Ishikawa (cell line): Measurements from ENCODE around the gene CIB2.

Experiments used
- CEBPB ChIP-seq: IDR thresholded peaks from 2 replicates; pipeline ENCODE4 v1.6.1; 2012
- CREB1 ChIP-seq: IDR thresholded peaks from 2 replicates; pipeline ENCODE4 v1.6.1; 2012; ENCODE audit warnings: low read depth
- EGR1 ChIP-seq: IDR thresholded peaks from 2 replicates; pipeline ENCODE4 v1.6.1; 2012
- EP300 ChIP-seq: IDR thresholded peaks from 2 replicates; pipeline ENCODE4 v1.6.1; 2012; ENCODE audit warnings: borderline replicate concordance
- FOXM1 ChIP-seq: IDR thresholded peaks from 2 replicates; pipeline ENCODE4 v1.6.1; 2012; ENCODE audit warnings: low read depth, borderline replicate concordance
- MAX ChIP-seq: IDR thresholded peaks from 2 replicates; pipeline ENCODE4 v1.6.1; 2012
- NFIC ChIP-seq: IDR thresholded peaks from 2 replicates; pipeline ENCODE4 v1.6.1; 2012
- RAD21 ChIP-seq: IDR thresholded peaks from 2 replicates; pipeline ENCODE4 v1.6.1; 2012; ENCODE audit warnings: low read depth
- REST ChIP-seq: IDR thresholded peaks from 2 replicates; pipeline ENCODE4 v1.6.1; 2012; ENCODE audit warnings: low read depth, mild to moderate bottlenecking
- TAF1 ChIP-seq: IDR thresholded peaks from 2 replicates; pipeline ENCODE4 v1.6.1; 2012; ENCODE audit warnings: low read depth, mild to moderate bottlenecking
- TCF12 ChIP-seq: IDR thresholded peaks from 2 replicates; pipeline ENCODE4 v1.6.1; 2012; ENCODE audit warnings: low read depth
- TEAD4 ChIP-seq: IDR thresholded peaks from 2 replicates; pipeline ENCODE4 v1.6.1; 2012
- USF1 ChIP-seq: IDR thresholded peaks from 2 replicates; pipeline ENCODE4 v1.6.1; 2012
- YY1 ChIP-seq: IDR thresholded peaks from 2 replicates; pipeline ENCODE4 v1.6.1; 2012; ENCODE audit warnings: low read depth
- ZBTB7A ChIP-seq: IDR thresholded peaks from 2 replicates; pipeline ENCODE4 v1.6.1; 2012; ENCODE audit warnings: low read depth

CIB2 gene

GRCh38 chr15:78069462-78070029 lies 61.7 kb downstream of the CIB2 start:
- no peak for TF ChIP-seq NFIC

- TF ChIP-seq CREB1 (no peak), EP300 (no peak), USF1 (no peak), NFIC (no peak), EGR1 (no peak), MAX (no peak), FOXM1 (no peak), TEAD4 (no peak), TCF12 (no peak), ZBTB7A (no peak), YY1 (no peak), CEBPB (no peak), RAD21 (no peak), TAF1 (no peak), REST (no peak)
Measured at GRCh38 chr15:78069052-78069414, 62.2 kb downstream of the CIB2 start.

GRCh38 chr15:78067328-78068228 lies 63.7 kb downstream of the CIB2 start:
- TF ChIP-seq ZBTB7A (no peak), YY1 (no peak), MAX (no peak), TAF1 (no peak), TCF12 (no peak), EGR1 (no peak), RAD21 (no peak), NFIC (no peak; the same call in 1 of the 2 replicates), FOXM1 (no peak), CEBPB (no peak), TEAD4 (no peak), CREB1 (no peak), REST (no peak)

- no peak for TF ChIP-seq CEBPB
- no peak for TF ChIP-seq TEAD4
- no peak for TF ChIP-seq TCF12
- TF ChIP-seq TAF1, result no peak
- no peak for TF ChIP-seq MAX
- TF ChIP-seq FOXM1, result no peak
Measured at GRCh38 chr15:78065973-78066946, 65.0 kb downstream of the CIB2 start.

- TF ChIP-seq RAD21 (no peak), TAF1 (no peak), TCF12 (no peak), TEAD4 (no peak), NFIC (no peak), ZBTB7A (no peak), YY1 (no peak), MAX (no peak), USF1 (no peak), EP300 (no peak), FOXM1 (no peak), CREB1 (no peak), REST (no peak)
Measured at GRCh38 chr15:78065284-78065872, 65.9 kb downstream of the CIB2 start.
